HEK293 (cell line): Measurements from ENCODE around the gene REX1BD.

Experiments
- CTCF ChIA-PET: fragments of 350-600 bp; formaldehyde crosslinking; extraction: SDS; loops from one replicate; lab custom pipeline; 2021; ENCODE audit warnings: antibody characterized with exemption; lab: Yijun Ruan, JAX
- POLR2A ChIA-PET: fragments of 300-600 bp; formaldehyde crosslinking; extraction: SDS; loops from one replicate; lab custom pipeline; 2020; ENCODE audit warnings: antibody characterized with exemption, inconsistent platforms; lab: Yijun Ruan, JAX
- H3K27ac ChIP-seq: fragments of 200-500 bp; sonication (Bioruptor generic); 2 replicates; pipeline ENCODE4 v1.5.1; 2014; ENCODE audit warnings: low read depth, low read length, control low read depth, inconsistent platforms; ENCODE audit errors: extremely low read depth
- H3K36me3 ChIP-seq, 2 experiments: fragments of 200-500 bp in 1 of 2; sonication (Bioruptor generic) in 1 of 2; 1 replicate in 1 of 2; 2 replicates in 1 of 2; pipeline ENCODE4 v1.5.1; 2014 to 2017; ENCODE audit warnings: inconsistent platforms in 2 of 2, low read length in 2 of 2; ENCODE audit not compliant: control insufficient read depth in 2 of 2, insufficient read depth in 1 of 2
- H3K4me1 ChIP-seq: fragments of 200-500 bp; sonication (Bioruptor generic); 2 replicates; pipeline ENCODE4 v1.5.1; 2014; ENCODE audit warnings: mild to moderate bottlenecking, low read length, inconsistent platforms; ENCODE audit not compliant: control insufficient read depth, insufficient read depth
- H3K4me3 ChIP-seq: 2 replicates; pipeline ENCODE4 v1.5.1; 2011; ENCODE audit warnings: low read depth, mild to moderate bottlenecking, control low read depth, low read length, moderate library complexity
- H3K9me3 ChIP-seq: fragments of 200-500 bp; sonication (Bioruptor generic); 2 replicates; pipeline ENCODE4 v1.5.1; 2014; ENCODE audit warnings: low read depth, low read length, inconsistent platforms; ENCODE audit not compliant: control insufficient read depth, insufficient read depth
- CTCF ChIP-seq: fragments of 450-650 bp; formaldehyde crosslinking; IDR thresholded peaks from 2 replicates; pipeline ENCODE4 v1.5.1; 2016; ENCODE audit warnings: missing biosample characterization, missing genetic modification characterization
- GLIS2 ChIP-seq: fragments of 450-650 bp; formaldehyde crosslinking; IDR thresholded peaks from 2 replicates; pipeline ENCODE4 v1.5.1; 2016; ENCODE audit warnings: missing biosample characterization, missing genetic modification characterization
- KLF16 ChIP-seq: fragments of 450-650 bp; formaldehyde crosslinking; IDR thresholded peaks from 2 replicates; pipeline ENCODE4 v1.5.1; 2017; ENCODE audit warnings: missing biosample characterization, missing genetic modification characterization
- KLF7 ChIP-seq: fragments of 450-650 bp; formaldehyde crosslinking; IDR thresholded peaks from 2 replicates; pipeline ENCODE4 v1.5.1; 2016; ENCODE audit warnings: missing biosample characterization, missing genetic modification characterization, borderline replicate concordance
- OSR2 ChIP-seq: fragments of 450-650 bp; formaldehyde crosslinking; IDR thresholded peaks from 2 replicates; pipeline ENCODE4 v1.5.1; 2016; ENCODE audit warnings: missing biosample characterization, missing genetic modification characterization
- PRDM1 ChIP-seq: fragments of 450-650 bp; formaldehyde crosslinking; IDR thresholded peaks from 2 replicates; pipeline ENCODE4; 2016; ENCODE audit warnings: missing biosample characterization, missing genetic modification characterization
- SCRT1 ChIP-seq: fragments of 450-650 bp; formaldehyde crosslinking; IDR thresholded peaks from 2 replicates; pipeline ENCODE4 v1.5.1; 2016; ENCODE audit warnings: missing biosample characterization, missing genetic modification characterization, borderline replicate concordance
- SCRT2 ChIP-seq: fragments of 450-650 bp; formaldehyde crosslinking; IDR thresholded peaks from 2 replicates; pipeline ENCODE4 v1.5.1; 2016; ENCODE audit warnings: missing biosample characterization, missing genetic modification characterization
- TRIM28 ChIP-seq: IDR thresholded peaks from 2 replicates; pipeline ENCODE4 v1.6.1; 2011; ENCODE audit warnings: low read length, control low read depth, borderline replicate concordance
- ZBTB48 ChIP-seq: fragments of 450-650 bp; formaldehyde crosslinking; IDR thresholded peaks from 2 replicates; pipeline ENCODE4 v1.5.1; 2016; ENCODE audit warnings: missing biosample characterization, missing genetic modification characterization
- ZBTB6 ChIP-seq: fragments of 450-650 bp; formaldehyde crosslinking; IDR thresholded peaks from 2 replicates; pipeline ENCODE4 v1.5.1; 2017; ENCODE audit warnings: missing biosample characterization, missing genetic modification characterization
- ZBTB8A ChIP-seq: fragments of 450-650 bp; formaldehyde crosslinking; IDR thresholded peaks from 2 replicates; pipeline ENCODE4 v1.5.1; 2016; ENCODE audit warnings: missing biosample characterization, missing genetic modification characterization
- ZNF146 ChIP-seq: fragments of 450-650 bp; formaldehyde crosslinking; IDR thresholded peaks from 2 replicates; pipeline ENCODE4 v1.5.1; 2016; ENCODE audit warnings: missing biosample characterization, missing genetic modification characterization
- ZNF266 ChIP-seq: fragments of 450-650 bp; formaldehyde crosslinking; IDR thresholded peaks from 2 replicates; pipeline ENCODE4 v1.5.1; 2016; ENCODE audit warnings: missing biosample characterization, missing genetic modification characterization, low read depth
- ZNF354C ChIP-seq: fragments of 450-650 bp; formaldehyde crosslinking; IDR thresholded peaks from 2 replicates; pipeline ENCODE4 v1.5.1; 2016; ENCODE audit warnings: missing biosample characterization, missing genetic modification characterization, low read depth, borderline replicate concordance
- ZNF362 ChIP-seq: fragments of 450-650 bp; formaldehyde crosslinking; IDR thresholded peaks from 2 replicates; pipeline ENCODE4 v1.5.1; 2016; ENCODE audit warnings: missing biosample characterization, missing genetic modification characterization
- ZNF37A ChIP-seq: fragments of 450-650 bp; IDR thresholded peaks from 2 replicates; pipeline ENCODE4 v1.5.1; 2018; ENCODE audit warnings: missing biosample characterization, missing genetic modification characterization
- ZNF394 ChIP-seq: fragments of 450-650 bp; formaldehyde crosslinking; IDR thresholded peaks from 2 replicates; pipeline ENCODE4 v1.5.1; 2016; ENCODE audit warnings: missing biosample characterization, missing genetic modification characterization, mild to moderate bottlenecking, moderate library complexity, borderline replicate concordance
- ZNF426 ChIP-seq: fragments of 450-650 bp; formaldehyde crosslinking; IDR thresholded peaks from 2 replicates; pipeline ENCODE4 v1.5.1; 2017; ENCODE audit warnings: missing biosample characterization, missing genetic modification characterization, mild to moderate bottlenecking, inconsistent platforms, moderate library complexity
- ZNF544 ChIP-seq: fragments of 450-650 bp; formaldehyde crosslinking; IDR thresholded peaks from 2 replicates; pipeline ENCODE4 v1.5.0; 2017; ENCODE audit warnings: missing biosample characterization, missing genetic modification characterization
- ZNF768 ChIP-seq: fragments of 450-650 bp; formaldehyde crosslinking; IDR thresholded peaks from 2 replicates; pipeline ENCODE4 v1.5.1; 2018; ENCODE audit warnings: missing biosample characterization, mild to moderate bottlenecking, missing genetic modification characterization
- ZNF830 ChIP-seq: fragments of 450-650 bp; IDR thresholded peaks from 2 replicates; pipeline ENCODE4 v1.5.0; 2018; ENCODE audit warnings: missing biosample characterization, missing genetic modification characterization, low read depth, mild to moderate bottlenecking, moderate library complexity

REX1BD gene

GRCh38 chr19:18577365-18577914, 11.2 kb upstream of the REX1BD start:
- Histone ChIP-seq H3K27ac (no peak overlapping the region), H3K36me3 (peaks cover 17 to 53% of the 10 kb centered on the region in 2 experiments; a peak in 2 of 3 replicates), H3K9me3 (no peaks in the 10 kb centered on the region), H3K4me3 (no peak overlapping the region)
- POLR2A ChIA-PET, result interaction anchor here (0.8 to 1.8 kb wide), 3 partner anchors 9 to 379 kb away, joined by 3 to 6 read pairs (median 6); partner anchors contain the start of gene REX1BD
- CTCF ChIA-PET, result interaction anchor here (1.2 to 1.6 kb wide), 3 partner anchors 11 to 270 kb away, joined by 3 to 6 read pairs (median 6); partner anchors contain the start of gene REX1BD
- TF ChIP-seq ZNF37A (tag by site-specific recombination) (no peak), ZNF354C (tag by site-specific recombination) (no peak), GLIS2 (tag by site-specific recombination) (no peak), PRDM1 (tag by site-specific recombination) (0 out of 2 replicates have a peak, but pooled peaks have one; percentile 47), SCRT1 (tag by site-specific recombination) (peak; percentile 94), TRIM28 (no peak), SCRT2 (tag by site-specific recombination) (peak; percentile 91), KLF7 (tag by site-specific recombination) (no peak)
- TF ChIP-seq, all 188 proteins: peak for 3
- peaks cover 3% of the 10 kb centered on the region; the same call in 1 of the 2 replicates for H3K4me1 ChIP-seq

- Histone ChIP-seq H3K9me3 (no peaks in the 10 kb centered on the region), H3K27ac (no peak overlapping the region), H3K4me3 (no peak overlapping the region), H3K4me1 (no peaks in the 10 kb centered on the region), H3K36me3 (peaks cover 6 to 25% of the 10 kb centered on the region in 2 experiments; a peak in 2 of 3 replicates)
- CTCF ChIA-PET, result interaction anchor here (0.6 to 1.7 kb wide), 5 partner anchors 8 to 269 kb away, joined by 3 to 15 read pairs (median 3); partner anchors contain the start of gene REX1BD
- TF ChIP-seq ZNF830 (tag by site-specific recombination), result no peak
- no peak for TF ChIP-seq ZBTB8A (tag by site-specific recombination)
- TF ChIP-seq ZNF266 (tag by site-specific recombination), result no peak
- POLR2A ChIA-PET, result interaction anchor here (1.0 to 2.1 kb wide), 2 partner anchors 8 to 9 kb away, joined by 5 to 10 read pairs; partner anchors contain the start of gene UBA52
Observed at GRCh38 chr19:18580311-18580710, 8.3 kb upstream of the REX1BD start.

- H3K4me1 ChIP-seq, result no peaks in the 10 kb centered on the region
- ChIA-PET CTCF (interaction anchor here (0.7 to 1.4 kb wide), 4 partner anchors 8 to 260 kb away, joined by 3 to 4 read pairs (median 4); no protein-coding TSS in a partner anchor), POLR2A (interaction anchor here (0.6 to 5.7 kb wide), 3 partner anchors 9 to 53 kb away, joined by 4 to 60 read pairs (median 6); partner anchors contain the start of gene UBA52)
- no peak overlapping the region for H3K27ac ChIP-seq
- H3K4me3 ChIP-seq, result no peak overlapping the region
- no peaks in the 10 kb centered on the region for H3K9me3 ChIP-seq
- H3K36me3 ChIP-seq, result peaks cover 0 to 6% of the 10 kb centered on the region in 2 experiments; a peak in 1 of 3 replicates
- TF ChIP-seq KLF16 (tag by site-specific recombination) (no peak), ZNF394 (tag by site-specific recombination) (no peak), CTCF (tag by site-specific recombination) (0 out of 2 replicates have a peak, but pooled peaks have one; percentile 8)
Observed at GRCh38 chr19:18586306-18586705, 2.3 kb upstream of the REX1BD start.

GRCh38 chr19:18587561-18587960, 1.0 kb upstream of the REX1BD start:
- no peak overlapping the region for H3K4me3 ChIP-seq
- H3K36me3 ChIP-seq, result peaks cover 0 to 6% of the 10 kb centered on the region in 2 experiments; a peak in 1 of 3 replicates
- TF ChIP-seq ZNF768 (tag by site-specific recombination), result no peak
- TF ChIP-seq ZNF544 (tag by site-specific recombination), result no peak
- no peak for TF ChIP-seq ZBTB6
- TF ChIP-seq ZBTB48 (tag by site-specific recombination), result 0 out of 2 replicates have a peak, but pooled peaks have one; percentile 14
- TF ChIP-seq OSR2 (tag by site-specific recombination), result no peak
- no peak for TF ChIP-seq ZBTB8A (tag by site-specific recombination)
- TF ChIP-seq ZNF362 (tag by site-specific recombination), result peak; percentile 55
- no peak for TF ChIP-seq ZNF146 (tag by site-specific recombination)
- no peak for TF ChIP-seq ZNF830 (tag by site-specific recombination)
- TF ChIP-seq ZNF426 (tag by site-specific recombination), result no peak
- H3K27ac ChIP-seq, result no peak overlapping the region
- ChIA-PET POLR2A (interaction anchor here (0.6 to 5.7 kb wide), 5 partner anchors 16 to 258 kb away, joined by 3 to 60 read pairs (median 3); partner anchors contain the start of genes ELL and UBA52), CTCF (interaction anchor here (0.6 to 2.1 kb wide), 10 partner anchors 14 to 256 kb away, joined by 3 to 7 read pairs (median 4); partner anchors contain the start of gene UBA52)
- no peaks in the 10 kb centered on the region for H3K4me1 ChIP-seq
- no peaks in the 10 kb centered on the region for H3K9me3 ChIP-seq
